ENCODE measurements around the gene PRR9. TPM values are rescaled to one million over a fixed set of nuclear protein-coding genes. Genes with fewer than 3 reads are reported as not detected.
"Not testable (repeated sequence)": the region's sequence is repeated elsewhere in the genome, so short reads cannot be mapped to it uniquely, and the experiment has no call there.

The PRR9 gene
- total RNA-seq, 1 experiment from 2014 or later = not detected

GRCh38 chr1:153212201-153212600 lies 5.2 kb upstream of the PRR9 start:
- Histone ChIP-seq H3K9me3 (replicated peaks) (no peaks in the 10 kb centered on the region), H3K27ac (no peak overlapping the region), H3K27me3 (replicated peaks) (no peaks in the 10 kb centered on the region; the same call in 1 of the 2 replicates), H3K4me1 (replicated peaks) (no peaks in the 10 kb centered on the region), H3K4me3 (no peak overlapping the region), H3K36me3 (no peaks in the 10 kb centered on the region)
- no peak for DNase-seq (ENCODE audit: low read depth in 1 of 2, low spot score in 2 of 2)

DNA sequence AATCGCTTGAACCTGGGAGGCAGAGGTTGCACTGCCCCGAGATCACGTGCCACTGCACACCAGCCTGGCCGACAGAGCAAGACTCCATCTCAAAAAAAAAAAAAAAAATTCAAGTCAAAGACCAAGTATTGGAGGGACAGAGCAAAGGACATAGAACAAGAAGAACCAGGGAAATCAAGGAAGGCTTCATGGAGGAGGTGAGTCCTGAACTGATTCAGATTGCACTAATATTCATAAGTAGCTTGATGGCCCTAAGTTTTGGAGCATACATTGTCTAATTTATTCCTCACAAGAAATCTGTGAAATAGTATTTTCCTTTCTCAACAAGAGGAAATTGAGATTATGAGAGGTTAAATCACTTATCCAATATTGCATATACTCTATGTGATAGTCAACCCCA lies 3.9 kb upstream of the PRR9 start:
- Histone ChIP-seq H3K36me3 (no peaks in the 10 kb centered on the region), H3K27me3 (replicated peaks) (no peaks in the 10 kb centered on the region), H3K27ac (no peak overlapping the region), H3K9me3 (replicated peaks) (no peaks in the 10 kb centered on the region), H3K4me3 (no peak overlapping the region), H3K4me1 (replicated peaks) (no peaks in the 10 kb centered on the region)
- no peak for DNase-seq (ENCODE audit: low read depth in 1 of 2, low spot score in 2 of 2)

DNA sequence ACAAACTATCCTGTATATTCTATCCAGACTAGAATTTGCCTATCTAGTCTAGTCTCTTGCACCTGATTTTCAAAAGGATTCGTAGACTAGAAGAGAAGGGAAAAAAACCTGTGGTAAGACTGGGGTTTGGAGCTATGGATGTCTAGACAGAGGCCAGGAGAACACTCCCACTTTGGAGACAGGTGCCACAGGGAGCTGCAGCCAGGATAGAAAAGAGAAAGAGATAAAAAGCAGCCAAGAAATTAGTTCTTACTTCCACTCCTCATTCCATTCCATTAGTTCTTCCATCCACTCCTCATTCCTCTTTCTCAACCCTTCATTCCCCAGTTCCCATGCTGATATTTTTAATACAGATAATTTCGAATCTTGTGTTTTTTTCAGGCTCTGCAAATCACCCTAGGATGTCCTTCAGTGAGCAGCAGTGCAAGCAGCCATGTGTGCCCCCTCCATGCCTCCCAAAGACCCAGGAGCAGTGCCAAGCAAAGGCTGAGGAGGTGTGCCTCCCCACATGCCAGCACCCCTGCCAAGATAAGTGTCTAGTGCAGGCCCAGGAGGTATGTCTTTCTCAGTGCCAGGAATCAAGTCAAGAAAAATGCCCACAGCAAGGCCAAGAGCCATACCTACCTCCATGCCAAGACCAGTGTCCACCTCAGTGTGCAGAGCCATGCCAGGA lies 496 bp downstream of the PRR9 start:
- H3K9me3 ChIP-seq (replicated peaks) = no peaks in the 10 kb centered on the region
- H3K4me1 ChIP-seq (replicated peaks) = no peaks in the 10 kb centered on the region
- H3K27ac ChIP-seq = no peak overlapping the region
- no peaks in the 10 kb centered on the region for H3K27me3 ChIP-seq (replicated peaks)
- H3K4me3 ChIP-seq = no peak overlapping the region
- no peak for DNase-seq (ENCODE audit: low read depth in 1 of 2, low spot score in 2 of 2)
- H3K36me3 ChIP-seq = no peaks in the 10 kb centered on the region

DNA sequence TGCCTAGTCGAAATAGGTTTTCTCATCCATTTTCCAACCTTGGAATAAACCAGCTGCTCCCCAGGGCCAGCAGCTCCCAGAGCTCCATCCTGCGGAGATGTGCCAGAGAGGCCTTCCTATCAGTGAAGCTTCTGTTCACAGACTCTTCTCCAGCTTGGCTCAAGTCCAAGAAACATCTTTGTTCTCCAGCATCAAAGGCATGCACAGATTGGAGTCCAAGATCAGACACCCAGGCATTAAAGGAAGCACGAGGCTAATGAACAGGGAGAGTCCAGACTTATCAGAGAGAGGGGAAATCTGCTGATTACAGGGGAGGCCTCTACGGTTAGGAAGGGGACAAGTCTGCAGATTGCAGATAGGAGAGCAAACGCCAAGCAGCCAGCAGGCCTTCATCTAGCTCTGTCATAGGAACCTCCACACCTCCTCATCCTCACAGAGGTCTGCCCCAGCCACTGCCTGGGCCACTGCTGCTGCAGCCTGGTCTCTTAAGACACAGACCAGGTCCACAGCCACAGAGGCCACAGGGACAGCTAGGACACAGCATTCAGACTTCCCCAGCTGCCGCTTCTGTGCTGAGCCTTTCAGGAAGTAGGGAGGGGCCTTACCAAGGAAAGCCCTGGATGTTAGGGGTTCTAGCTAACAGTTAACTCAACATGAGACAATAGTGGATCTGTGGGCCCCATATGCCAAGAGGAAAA lies 3.4 kb downstream of the PRR9 start:
- no peak for DNase-seq (ENCODE audit: low read depth in 1 of 2, low spot score in 2 of 2)
- Histone ChIP-seq H3K4me3 (no peak overlapping the region), H3K36me3 (no peaks in the 10 kb centered on the region), H3K9me3 (replicated peaks) (no peaks in the 10 kb centered on the region), H3K4me1 (replicated peaks) (no peaks in the 10 kb centered on the region), H3K27ac (no peak overlapping the region), H3K27me3 (replicated peaks) (no peaks in the 10 kb centered on the region)

DNA sequence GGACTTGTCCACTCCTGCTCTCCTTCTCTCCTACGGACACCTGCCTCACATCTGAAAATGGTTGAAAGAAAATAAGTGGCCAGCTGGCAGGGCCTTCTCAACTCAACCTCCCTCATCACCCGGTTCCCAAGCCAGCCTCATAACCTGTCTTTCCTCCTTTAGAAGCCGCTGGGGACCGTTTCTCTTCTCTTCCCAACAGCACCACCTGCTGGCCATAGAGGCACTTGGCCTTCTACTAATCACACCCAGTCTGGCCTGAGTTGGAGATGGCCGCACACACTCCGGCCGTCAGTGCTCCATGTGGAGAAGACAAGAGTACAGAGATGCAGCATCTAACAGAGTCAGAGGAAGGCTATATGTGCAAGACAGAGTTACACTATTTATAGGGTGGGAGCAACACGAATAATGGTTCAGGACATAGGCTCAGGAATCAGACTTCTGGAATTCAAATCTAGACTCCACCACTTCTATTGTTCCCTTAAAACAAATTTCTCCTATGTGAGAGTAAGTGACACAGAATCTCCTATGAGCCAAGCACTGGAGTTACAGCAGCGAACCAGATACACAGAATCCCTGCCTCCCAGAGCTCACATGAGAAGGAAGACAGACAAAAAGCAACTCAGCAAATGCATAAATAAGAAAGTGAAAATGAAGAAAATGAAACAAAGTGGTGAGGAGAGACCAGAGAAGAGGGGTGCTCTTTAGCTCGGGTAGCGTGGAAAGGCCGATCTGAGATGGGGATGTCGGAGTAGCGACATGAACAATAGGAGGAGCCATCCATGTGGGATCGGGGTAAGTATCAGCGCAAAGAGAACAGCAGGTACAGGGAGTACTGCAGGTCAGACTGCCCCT lies 5.9 kb downstream of the PRR9 start:
- H3K4me1 ChIP-seq (replicated peaks); H3K27me3 ChIP-seq (replicated peaks); H3K27ac ChIP-seq; H3K4me3 ChIP-seq; H3K9me3 ChIP-seq (replicated peaks); H3K36me3 ChIP-seq: not testable (repeated sequence)
- peak; percentile 42 to 64 for DNase-seq (ENCODE audit: low read depth in 1 of 2, low spot score in 2 of 2)

GRCh38 chr1:153227810-153228209 lies 10.4 kb downstream of the PRR9 start:
- Histone ChIP-seq H3K4me1 (replicated peaks) (no peaks in the 10 kb centered on the region), H3K36me3 (no peaks in the 10 kb centered on the region), H3K27ac (no peak overlapping the region), H3K4me3 (no peak overlapping the region), H3K9me3 (replicated peaks) (no peaks in the 10 kb centered on the region), H3K27me3 (replicated peaks) (no peaks in the 10 kb centered on the region; the same call in 1 of the 2 replicates)
- DNase-seq (ENCODE audit: low read depth in 1 of 2, low spot score in 2 of 2) = no peak

DNA sequence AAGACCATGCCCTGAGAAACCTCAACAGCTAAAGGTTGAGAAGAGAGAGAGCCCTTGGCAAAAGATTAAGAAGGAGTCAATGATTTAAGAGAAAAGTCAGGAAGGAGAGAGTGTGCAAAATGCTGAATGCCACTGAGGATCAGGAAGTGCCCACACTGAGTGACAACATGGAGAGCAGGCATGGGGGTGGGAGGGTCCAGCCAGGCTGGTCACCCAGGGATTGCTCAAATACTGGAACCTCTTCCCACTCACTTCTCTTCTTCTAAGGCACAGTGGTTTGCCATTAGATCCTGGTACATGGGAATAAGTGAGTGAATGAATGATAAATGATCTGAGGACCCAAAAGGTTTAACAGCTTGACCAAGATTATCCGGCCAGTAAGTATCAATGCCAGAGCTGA lies 11.1 kb downstream of the PRR9 start:
- DNase-seq (ENCODE audit: low read depth in 1 of 2, low spot score in 2 of 2) = no peak
- Histone ChIP-seq H3K4me3 (no peak overlapping the region), H3K27ac (no peak overlapping the region), H3K27me3 (replicated peaks) (no peaks in the 10 kb centered on the region; the same call in 1 of the 2 replicates), H3K36me3 (no peaks in the 10 kb centered on the region), H3K4me1 (replicated peaks) (no peaks in the 10 kb centered on the region), H3K9me3 (replicated peaks) (no peaks in the 10 kb centered on the region)

DNA sequence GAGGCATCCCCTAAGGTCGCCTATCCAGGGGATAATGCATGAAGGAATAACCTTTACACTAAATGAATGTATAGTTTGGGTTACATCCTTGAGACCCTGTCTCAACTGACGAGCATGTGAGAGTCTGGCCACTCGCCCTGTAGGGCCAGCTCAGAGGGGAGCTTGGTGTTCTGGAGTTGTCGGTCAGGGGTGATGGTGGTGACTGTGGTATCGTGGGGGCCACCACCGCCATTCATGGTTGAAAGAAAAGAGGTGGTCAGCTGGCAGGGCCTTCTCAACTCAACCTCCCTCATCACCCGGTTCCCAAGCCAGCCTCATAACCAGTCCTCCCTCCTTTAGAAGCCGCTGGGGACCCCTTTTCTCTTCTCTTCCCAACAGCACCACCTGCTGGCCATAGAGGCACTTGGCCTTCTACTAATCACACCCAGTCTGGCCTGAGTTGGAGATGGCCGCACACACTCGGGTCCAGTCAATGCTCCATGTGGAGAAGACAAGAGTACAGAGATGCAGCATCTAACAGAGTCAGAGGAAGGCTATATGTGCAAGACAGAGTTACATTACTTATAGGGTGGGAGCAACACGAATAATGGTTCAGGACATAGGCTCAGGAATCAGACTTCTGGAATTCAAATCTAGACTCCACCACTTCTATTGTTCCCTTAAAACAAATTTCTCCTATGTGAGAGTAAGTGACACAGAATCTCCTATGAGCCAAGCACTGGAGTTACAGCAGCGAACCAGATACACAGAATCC lies 11.9 kb downstream of the PRR9 start:
- H3K9me3 ChIP-seq (replicated peaks); H3K27me3 ChIP-seq (replicated peaks); H3K27ac ChIP-seq; DNase-seq (ENCODE audit: low read depth in 1 of 2, low spot score in 2 of 2); H3K4me3 ChIP-seq; H3K36me3 ChIP-seq; H3K4me1 ChIP-seq (replicated peaks): not testable (repeated sequence)

DNA sequence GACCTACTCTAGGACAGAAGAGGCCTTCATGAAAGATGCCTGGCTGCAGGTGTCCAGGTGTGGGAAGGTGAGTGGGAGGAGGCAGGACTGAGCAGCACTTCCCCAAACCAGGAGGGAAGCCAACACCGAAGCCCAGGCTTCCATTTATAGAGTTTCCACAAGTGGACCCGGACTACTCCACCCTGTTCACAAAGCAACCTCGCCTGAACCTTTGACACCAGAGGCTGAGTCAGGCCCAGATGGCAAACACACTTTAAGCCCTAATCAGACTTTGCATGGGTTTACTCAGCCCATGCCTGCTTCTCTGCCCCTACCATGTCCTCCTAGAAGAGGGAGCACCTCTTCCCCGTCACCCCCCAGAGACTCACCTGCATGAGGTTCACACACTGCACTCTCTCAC lies 14.0 kb downstream of the PRR9 start:
- no peak overlapping the region for H3K4me3 ChIP-seq
- no peak for DNase-seq (ENCODE audit: low read depth in 1 of 2, low spot score in 2 of 2)

DNA sequence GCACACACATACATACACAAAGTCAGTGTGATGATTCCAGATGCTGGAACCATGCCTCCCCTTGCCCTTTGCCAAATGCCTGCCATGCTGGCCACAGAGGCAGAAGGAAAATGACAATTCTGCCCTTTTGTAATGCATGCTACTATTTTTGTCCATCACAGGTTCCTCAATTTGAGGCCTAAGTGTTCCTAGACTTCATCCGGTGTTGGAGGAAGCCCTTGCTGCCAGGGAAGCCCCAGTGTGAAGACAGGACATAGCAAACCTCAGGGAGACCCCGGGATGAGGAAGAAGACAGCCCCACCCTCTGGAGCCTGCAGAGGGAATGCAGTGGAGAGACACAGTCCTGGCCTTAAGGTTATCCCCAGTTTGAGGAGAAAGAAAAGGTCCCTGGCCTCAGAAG lies 14.4 kb downstream of the PRR9 start:
- no peak overlapping the region for H3K4me3 ChIP-seq
- no peak overlapping the region for H3K27ac ChIP-seq
- H3K4me1 ChIP-seq (replicated peaks) = no peaks in the 10 kb centered on the region
- no peaks in the 10 kb centered on the region for H3K9me3 ChIP-seq (replicated peaks)
- no peak for DNase-seq (ENCODE audit: low read depth in 1 of 2, low spot score in 2 of 2)
- peaks cover 8% of the 10 kb centered on the region; the same call in 1 of the 2 replicates for H3K27me3 ChIP-seq (replicated peaks)
- no peaks in the 10 kb centered on the region for H3K36me3 ChIP-seq

More for the DNA sequence above, 14.0 kb downstream of the PRR9 start:
- H3K4me1 ChIP-seq (replicated peaks) = no peaks in the 10 kb centered on the region
- no peaks in the 10 kb centered on the region for H3K9me3 ChIP-seq (replicated peaks)
- H3K36me3 ChIP-seq = no peaks in the 10 kb centered on the region
- no peak overlapping the region for H3K27ac ChIP-seq
- H3K27me3 ChIP-seq (replicated peaks) = peaks cover 5% of the 10 kb centered on the region; the same call in 1 of the 2 replicates

- H3K4me1 ChIP-seq (replicated peaks) = no peaks in the 10 kb centered on the region
- H3K36me3 ChIP-seq = no peaks in the 10 kb centered on the region
- H3K9me3 ChIP-seq (replicated peaks) = no peaks in the 10 kb centered on the region
- peaks cover 8% of the 10 kb centered on the region; the same call in 1 of the 2 replicates for H3K27me3 ChIP-seq (replicated peaks)
- no peak overlapping the region for H3K27ac ChIP-seq
- H3K4me3 ChIP-seq = no peak overlapping the region
- DNase-seq (ENCODE audit: low read depth in 1 of 2, low spot score in 2 of 2) = no peak
Observed at GRCh38 chr1:153232553-153232952, 15.2 kb downstream of the PRR9 start.

- Histone ChIP-seq H3K36me3 (no peaks in the 10 kb centered on the region), H3K27me3 (replicated peaks) (peaks cover 10% of the 10 kb centered on the region; the same call in 1 of the 2 replicates), H3K4me1 (replicated peaks) (no peaks in the 10 kb centered on the region), H3K9me3 (replicated peaks) (no peaks in the 10 kb centered on the region), H3K27ac (no peak overlapping the region), H3K4me3 (no peak overlapping the region)
- DNase-seq (ENCODE audit: low read depth in 1 of 2, low spot score in 2 of 2) = no peak
Observed at GRCh38 chr1:153233448-153233847, 16.1 kb downstream of the PRR9 start.

- H3K4me3 ChIP-seq = no peak overlapping the region
- no peaks in the 10 kb centered on the region for H3K9me3 ChIP-seq (replicated peaks)
- no peak for DNase-seq (ENCODE audit: low read depth in 1 of 2, low spot score in 2 of 2)
- H3K36me3 ChIP-seq = no peaks in the 10 kb centered on the region
- H3K4me1 ChIP-seq (replicated peaks) = no peaks in the 10 kb centered on the region
- H3K27me3 ChIP-seq (replicated peaks) = peaks cover 10% of the 10 kb centered on the region; the same call in 1 of the 2 replicates
- H3K27ac ChIP-seq = no peak overlapping the region
Observed at GRCh38 chr1:153238527-153238926, 21.1 kb downstream of the PRR9 start.

All from SJSA1 (cell line).